H1 (cell line): Measurements from ENCODE around the gene BEAN1. TPM values are rescaled to one million over a fixed set of nuclear protein-coding genes. Genes with fewer than 3 reads are reported as not detected.
A peak's percentile ranks its signal among the peaks of the same experiment; 100 is the strongest.

ENCODE experiments used
- CTCF ChIA-PET: fragments of 300-600 bp; sonication (Branson Sonifier 250); formaldehyde crosslinking; loops from one replicate; lab custom pipeline; 2021; ENCODE audit not compliant: partially characterized antibody; lab: Charles Lee
- POLR2A ChIA-PET: fragments of 300-600 bp; sonication (Branson Sonifier 250); formaldehyde crosslinking; loops from one replicate; lab custom pipeline; 2021; ENCODE audit warnings: inconsistent platforms; ENCODE audit not compliant: partially characterized antibody; lab: Charles Lee
- DNase-seq, 2 experiments: peaks; one replicate each; pipeline versions ENCODE4 v3.0.0 to v3.0.0-alpha.2; 2010 to 2022; ENCODE audit warnings: low spot score in 2 of 2, low read depth in 1 of 2, mixed read lengths in 1 of 2
- FAIRE-seq: peaks from 2 replicates; lab custom pipeline; 2011; peaks lifted over from hg19 to GRCh38; lab: Jason Lieb, UNC
- H2AFZ ChIP-seq: 2 replicates; pipeline ENCODE4 v1.8.1; 2012; ENCODE audit warnings: low read length, inconsistent platforms
- H2AK5ac ChIP-seq: 2 replicates; pipeline ENCODE4 v1.6.1; 2013; ENCODE audit warnings: low read depth, low read length
- H2BK120ac ChIP-seq: replicated peaks from 2 replicates; pipeline ENCODE3; 2013; ENCODE audit warnings: low read depth, low read length, inconsistent platforms
- H2BK12ac ChIP-seq: 2 replicates; pipeline ENCODE4 v1.6.1; 2013; ENCODE audit warnings: low read depth, low read length
- H2BK15ac ChIP-seq: 2 replicates; pipeline ENCODE4 v1.6.1; 2013; ENCODE audit warnings: low read length
- H2BK20ac ChIP-seq: 2 replicates; pipeline ENCODE4 v1.6.1; 2013; ENCODE audit warnings: low read length
- H2BK5ac ChIP-seq: 2 replicates; pipeline ENCODE4 v1.6.1; 2013; ENCODE audit warnings: low read depth, low read length
- H3K14ac ChIP-seq: 2 replicates; pipeline ENCODE4 v1.6.1; 2013; ENCODE audit warnings: inconsistent platforms; ENCODE audit not compliant: insufficient read length
- H3K18ac ChIP-seq: 2 replicates; pipeline ENCODE4 v1.6.1; 2013; ENCODE audit warnings: low read length; ENCODE audit errors: extremely low read depth
- H3K23ac ChIP-seq: 2 replicates; pipeline ENCODE4 v1.6.1; 2013; ENCODE audit warnings: inconsistent platforms; ENCODE audit not compliant: insufficient read length
- H3K23me2 ChIP-seq: 2 replicates; pipeline ENCODE4 v1.6.1; 2013; ENCODE audit warnings: low read depth, low read length
- H3K27ac ChIP-seq: 2 replicates; pipeline ENCODE4 v1.6.1; 2011; ENCODE audit warnings: low read depth, low read length, inconsistent platforms
- H3K27me3 ChIP-seq, 4 experiments: replicated peaks in 1 of 4; 1 replicate in 1 of 4; 2 replicates in 3 of 4; pipeline versions ENCODE4 v1.6.1 to v1.8.1; 2011 to 2013; ENCODE audit warnings: low read length in 3 of 4, mild to moderate bottlenecking in 3 of 4, inconsistent platforms in 2 of 4, mixed read lengths in 2 of 4, moderate library complexity in 1 of 4; ENCODE audit not compliant: control insufficient read depth in 3 of 4, insufficient read depth in 3 of 4; ENCODE audit errors: extremely low read depth in 1 of 4
- H3K36me3 ChIP-seq, 4 experiments: 2 replicates each; pipeline versions ENCODE4 v1.6.1 to v1.8.1; 2011 to 2013; ENCODE audit warnings: mild to moderate bottlenecking in 4 of 4, low read length in 3 of 4, moderate library complexity in 2 of 4, control low read depth in 1 of 4, inconsistent platforms in 1 of 4; ENCODE audit not compliant: insufficient read depth in 4 of 4, control insufficient read depth in 2 of 4
- H3K4ac ChIP-seq: replicated peaks from 2 replicates; pipeline ENCODE3; 2013; ENCODE audit warnings: low read length, low read depth, mixed read lengths, inconsistent platforms; ENCODE audit not compliant: insufficient read length
- H3K4me1 ChIP-seq, 4 experiments: replicated peaks in 1 of 4; 1 replicate in 1 of 4; 2 replicates in 3 of 4; pipeline versions ENCODE4 v1.6.1 to v1.8.1; 2011 to 2013; ENCODE audit warnings: low read length in 3 of 4, inconsistent platforms in 2 of 4, mixed read lengths in 1 of 4; ENCODE audit not compliant: insufficient read depth in 4 of 4, control insufficient read depth in 3 of 4
- H3K4me2 ChIP-seq, 2 experiments: 2 replicates each; pipeline versions ENCODE4 v1.6.1 to v1.8.1; 2011 to 2013; ENCODE audit warnings: low read depth in 2 of 2, low read length in 2 of 2, control low read depth in 1 of 2, inconsistent platforms in 1 of 2, mild to moderate bottlenecking in 1 of 2; ENCODE audit not compliant: insufficient read depth in 1 of 2
- H3K4me3 ChIP-seq, 4 experiments: fragments of 200-600, 300-600 bp in 1 of 4; sonication (generic), shearing (Covaris generic), sonication (Bioruptor Twin) in 1 of 4; 2 replicates each; pipeline versions ENCODE4 v1.5.1 to v1.8.1; 2011 to 2016; ENCODE audit warnings: low read length in 4 of 4, low read depth in 3 of 4, control low read depth in 2 of 4, inconsistent platforms in 2 of 4, mild to moderate bottlenecking in 2 of 4, mixed read lengths in 1 of 4, moderate library complexity in 1 of 4; ENCODE audit not compliant: insufficient read depth in 2 of 4; ENCODE audit errors: extremely low read depth in 1 of 4
- H3K56ac ChIP-seq: replicated peaks from 2 replicates; pipeline ENCODE3; 2013; ENCODE audit warnings: low read depth, mild to moderate bottlenecking, mixed read lengths, low read length, inconsistent platforms; ENCODE audit not compliant: insufficient read length
- H3K79me1 ChIP-seq: 2 replicates; pipeline ENCODE4 v1.6.1; 2013; ENCODE audit warnings: low read depth, low read length, control low read depth
- H3K79me2 ChIP-seq, 2 experiments: 2 replicates each; pipeline versions ENCODE4 v1.6.1 to v1.8.1; 2012 to 2013; ENCODE audit warnings: low read length in 2 of 2, mild to moderate bottlenecking in 2 of 2, inconsistent platforms in 1 of 2; ENCODE audit not compliant: insufficient read depth in 2 of 2, control insufficient read depth in 1 of 2
- H3K9ac ChIP-seq, 4 experiments: replicated peaks in 1 of 4; 1 replicate in 1 of 4; 2 replicates in 3 of 4; pipeline versions ENCODE4 v1.6.1 to v1.8.1; 2011 to 2013; ENCODE audit warnings: low read depth in 3 of 4, low read length in 3 of 4, control low read depth in 2 of 4, mild to moderate bottlenecking in 2 of 4, moderate library complexity in 2 of 4, inconsistent platforms in 1 of 4; ENCODE audit errors: extremely low read depth in 1 of 4
- H3K9me3 ChIP-seq, 2 experiments: 2 replicates each; pipeline versions ENCODE4 v1.6.1 to v1.8.1; 2012 to 2013; ENCODE audit warnings: mild to moderate bottlenecking in 2 of 2, moderate library complexity in 2 of 2, control low read depth in 1 of 2, inconsistent platforms in 1 of 2, low read depth in 1 of 2, low read length in 1 of 2, mixed read lengths in 1 of 2; ENCODE audit not compliant: insufficient read depth in 2 of 2
- H4K20me1 ChIP-seq, 2 experiments: replicated peaks in 1 of 2; 2 replicates each; pipeline versions ENCODE3 to v1.8.1; 2011 to 2013; ENCODE audit warnings: inconsistent platforms in 2 of 2, low read length in 2 of 2, mild to moderate bottlenecking in 1 of 2; ENCODE audit not compliant: insufficient read depth in 2 of 2, control insufficient read depth in 1 of 2
- H4K5ac ChIP-seq: 2 replicates; pipeline ENCODE4 v1.6.1; 2013; ENCODE audit warnings: low read length, low read depth, mixed read lengths, inconsistent platforms; ENCODE audit not compliant: insufficient read length
- H4K8ac ChIP-seq: 2 replicates; pipeline ENCODE4 v1.8.0; 2013; ENCODE audit warnings: mild to moderate bottlenecking, moderate library complexity, low read length, inconsistent platforms; ENCODE audit not compliant: insufficient read depth; ENCODE audit errors: extremely low read depth
- H4K91ac ChIP-seq: replicated peaks from 2 replicates; pipeline ENCODE3; 2013; ENCODE audit warnings: low read length, mixed read lengths, inconsistent platforms; ENCODE audit not compliant: insufficient read length
- CTCF ChIP-seq, 3 experiments: IDR thresholded peaks; 1 replicate in 2 of 3; 2 replicates in 1 of 3; pipeline versions ENCODE4 v1.5.1 to v1.6.1; 2011; ENCODE audit warnings: low read length in 3 of 3, mild to moderate bottlenecking in 3 of 3, inconsistent platforms in 2 of 3, low read depth in 1 of 3, moderate library complexity in 1 of 3; ENCODE audit not compliant: insufficient read depth in 1 of 3; ENCODE audit errors: control extremely low read depth in 1 of 3
- MAX ChIP-seq: IDR thresholded peaks from 2 replicates; pipeline ENCODE4 v1.6.1; 2012; ENCODE audit warnings: inconsistent platforms
- RBBP5 ChIP-seq: IDR thresholded peaks from 2 replicates; pipeline ENCODE4 v1.7.1; 2012; ENCODE audit warnings: low read depth, mild to moderate bottlenecking, inconsistent platforms, low read length, moderate library complexity, borderline replicate concordance
- WGBS, 2 experiments: shearing (Covaris generic) in 1 of 2; methylation state at CpG; one replicate each; pipeline versions ENCODE4 v1.1.6 to v1.1.7; 2013 to 2015; ENCODE audit warnings: low lambda C conversion rate in 2 of 2, mixed read lengths in 2 of 2, inconsistent platforms in 1 of 2, low coverage in 1 of 2, missing lambda C conversion rate in 1 of 2; ENCODE audit not compliant: insufficient replicate concordance in 2 of 2, insufficient coverage in 1 of 2, insufficient read length in 1 of 2; ENCODE audit errors: extremely low coverage in 1 of 2, missing lambda C conversion rate in 1 of 2; 5-methylcytosine and 5-hydroxymethylcytosine counted together
- polyA plus RNA-seq, 7 experiments: library from polyadenylated mRNA; depleted of rRNA in 3 of 7; stranded (reverse) in 5 of 7; unstranded in 2 of 7; fragments of >200 nt in 5 of 7; fragments of 200-250 nt in 2 of 7; gene quantifications; 1 replicate in 5 of 7; 2 replicates in 1 of 7; 4 replicates in 1 of 7; pipeline versions ENCODE4 v1.2.1 to v1.2.3, GENCODE V29; 2011 to 2013; ENCODE audit warnings: missing spikeins in 2 of 7, mixed read lengths in 2 of 7
- total RNA-seq: library from RNA; stranded (reverse); fragmentation: NEBNext Ultra II Directional; extraction: Animal tissue kit (Norgen Biotek cat#: 25700); gene quantifications from 2 replicates; pipeline ENCODE4 v1.2.1, GENCODE V29; 2021

BEAN1 gene
- total and polyA plus RNA-seq, 2 of the 8 experiments (the other 6 are each of a cell fraction or from before 2014, with no cell fraction given): 0.08 TPM; not detected in 1

GRCh38 chr16:66444049-66444481, 17.0 kb downstream of the BEAN1 start:
- Histone ChIP-seq H4K8ac (no peak overlapping the region), H4K20me1 (no peaks in the 10 kb centered on the region), H3K27ac (no peak overlapping the region)
- TF ChIP-seq RBBP5 (no peak), CTCF (IDR thresholded peaks at IDR 0.05; ENCODE audit: control extremely low read depth in 1 of 3, insufficient read depth in 1 of 3, low read depth in 1 of 3, low read length in 3 of 3) (peak in 2 of 3 experiments; percentile 21 to 45; a peak in 3 of 4 replicates), MAX (no peak)
- TF ChIP-seq, all 59 proteins: peak for 1
- FAIRE-seq (no peak), DNase-seq (no peak)
- Histone ChIP-seq H3K79me1 (no peaks in the 10 kb centered on the region), H3K4ac (no peak overlapping the region), H3K23me2 (no peaks in the 10 kb centered on the region), H2BK15ac (no peak overlapping the region), H2BK5ac (no peak overlapping the region), H3K18ac (no peak overlapping the region), H4K91ac (no peak overlapping the region), H2AFZ (0 out of 2 replicates have a peak overlapping the region, but pooled peaks have one; percentile 58), H3K27me3 (peaks cover 0 to 3% (median 0%) of the 10 kb centered on the region in 4 experiments; a peak in 1 of 7 replicates), H3K79me2 (no peaks in the 10 kb centered on the region), H2BK120ac (no peak overlapping the region), H3K4me1 (peaks cover 0 to 4% (median 0%) of the 10 kb centered on the region in 4 experiments; a peak in 1 of 7 replicates), H3K9me3 (no peaks in the 10 kb centered on the region), H2BK20ac (no peak overlapping the region), H3K36me3 (no peaks in the 10 kb centered on the region), H2AK5ac (no peak overlapping the region), H3K4me3 (no peak overlapping the region), H3K14ac (no peak overlapping the region), H3K4me2 (no peak overlapping the region), H2BK12ac (0 out of 2 replicates have a peak overlapping the region, but pooled peaks have one; percentile 27), H3K23ac (no peak overlapping the region), H3K9ac (no peak overlapping the region), H4K5ac (no peak overlapping the region), H3K56ac (no peak overlapping the region)
- 79% methylated on average over 3 of the region's 3 CpGs; no CpG with 5 or more reads in 1 of the 2 experiments for WGBS, 2 experiments
- POLR2A ChIA-PET: interaction anchor here (0.8 to 1.5 kb wide), 3 partner anchors 11 to 15 kb away, joined by 3 to 4 read pairs (median 4); no protein-coding TSS in a partner anchor
- CTCF ChIA-PET: interaction anchor here (0.6 to 4.5 kb wide), 23 partner anchors 9 to 385 kb away, joined by 3 to 30 read pairs (median 4); no protein-coding TSS in a partner anchor
